HG02798 (cell line): ENCODE measurements around the gene CLPSL1.

ENCODE experiments used
- ATAC-seq: cut with Tn5 transposase; IDR thresholded peaks from one replicate; pipeline ENCODE4 v1.9.1; 2021; ENCODE audit warnings: mild to moderate bottlenecking; ENCODE audit not compliant: unreplicated experiment, poor library complexity

The CLPSL1 gene

DNA sequence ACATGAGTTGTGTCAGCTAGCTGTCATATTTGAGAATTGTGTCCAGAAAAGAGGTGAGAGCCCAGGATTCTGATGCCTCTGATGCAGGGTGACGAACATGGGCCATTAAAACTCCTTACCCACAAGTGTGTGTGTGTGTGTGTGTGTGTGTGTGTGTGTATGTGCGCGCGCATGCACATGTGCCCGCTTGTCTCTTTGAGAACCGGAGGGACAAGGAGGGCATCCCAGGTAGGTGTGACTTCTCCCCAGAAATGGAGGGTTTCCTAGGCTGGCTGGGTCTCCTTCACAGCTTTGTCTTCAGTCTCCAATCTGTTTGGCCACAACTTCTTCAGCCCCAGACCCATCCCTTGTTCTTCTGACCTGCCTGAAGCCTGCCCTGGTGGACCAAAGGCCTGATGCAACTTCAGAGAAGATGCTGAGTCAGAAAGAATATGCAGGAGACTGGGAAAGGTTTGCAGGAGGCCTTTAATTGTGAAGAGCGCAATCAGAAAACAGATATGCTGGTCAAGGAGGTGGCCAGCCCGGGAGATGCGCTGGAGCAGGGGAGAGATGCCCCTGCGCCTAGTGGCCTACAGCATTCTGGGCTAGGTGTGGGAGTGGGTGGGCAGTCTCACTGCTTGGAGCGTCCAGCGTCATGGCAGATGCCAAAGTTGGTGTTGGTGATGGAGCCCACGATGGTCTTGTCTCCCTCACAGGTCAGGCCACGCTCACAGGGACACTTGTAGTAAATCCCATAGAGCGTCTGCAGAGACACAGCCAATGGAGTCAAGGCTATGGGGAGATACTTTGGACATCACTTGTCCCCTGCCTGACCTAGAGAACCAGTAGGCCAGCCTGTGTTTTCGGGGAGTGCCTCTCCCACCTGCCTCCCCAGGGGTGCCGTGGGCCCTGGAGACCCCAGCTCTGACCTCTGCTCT, 14.0 kb downstream of the CLPSL1 start:
- no peak for ATAC-seq

DNA sequence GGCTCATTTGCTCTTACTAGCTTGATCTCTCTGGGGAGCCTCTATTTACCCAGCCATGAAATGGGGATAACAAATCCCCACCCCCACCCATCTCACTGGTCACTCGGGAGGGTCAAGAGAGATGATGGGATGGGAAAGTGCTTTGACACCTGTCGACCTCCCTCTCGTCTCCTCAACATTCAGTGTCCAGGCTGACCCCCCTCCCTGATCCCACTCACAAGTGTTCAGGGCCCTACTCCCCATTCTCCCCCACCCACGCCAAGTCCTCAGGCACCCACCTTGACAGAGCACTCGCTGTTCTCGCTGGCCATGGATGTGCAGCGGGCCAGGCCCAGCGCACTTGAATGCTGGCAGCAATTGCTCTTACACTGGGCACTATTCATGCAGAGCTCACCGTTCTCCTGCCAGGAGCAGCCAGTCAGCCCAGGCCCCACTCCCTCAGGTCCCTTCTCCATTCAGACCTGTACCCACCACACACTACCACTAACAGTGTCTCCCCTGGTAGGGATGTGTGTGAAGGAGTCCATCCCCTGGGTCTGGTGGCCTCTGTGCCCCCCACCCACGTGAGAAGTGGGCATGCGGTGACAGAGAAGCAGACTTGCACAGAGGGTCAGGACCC, 14.7 kb downstream of the CLPSL1 start:
- ATAC-seq: no peak

DNA sequence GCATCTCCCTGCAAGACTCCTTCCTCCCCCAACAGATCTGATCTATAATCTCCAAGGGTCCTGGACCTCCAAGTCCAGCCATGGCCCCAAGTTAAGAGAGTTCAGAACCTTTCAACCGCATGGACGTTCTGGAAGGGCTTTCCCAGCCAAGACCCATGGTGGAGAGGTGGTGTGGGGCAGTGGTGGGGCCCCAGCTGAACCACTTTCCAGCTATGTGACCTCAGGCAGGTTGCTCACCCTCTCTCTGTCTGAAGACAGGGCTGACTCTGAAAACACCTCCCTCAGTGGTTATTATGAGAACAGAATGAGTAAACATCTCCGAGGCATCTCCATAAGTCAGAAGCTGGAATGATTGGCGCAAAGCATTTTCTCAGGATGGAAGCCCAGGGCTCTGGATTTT, 15.4 kb downstream of the CLPSL1 start:
- ATAC-seq: no peak

- no peak for ATAC-seq
These were observed 17.2 kb downstream of the CLPSL1 start for GRCh38 chr6:35797837-35798526.

- ATAC-seq: no peak
These were observed 17.9 kb downstream of the CLPSL1 start for GRCh38 chr6:35798706-35799105.

DNA sequence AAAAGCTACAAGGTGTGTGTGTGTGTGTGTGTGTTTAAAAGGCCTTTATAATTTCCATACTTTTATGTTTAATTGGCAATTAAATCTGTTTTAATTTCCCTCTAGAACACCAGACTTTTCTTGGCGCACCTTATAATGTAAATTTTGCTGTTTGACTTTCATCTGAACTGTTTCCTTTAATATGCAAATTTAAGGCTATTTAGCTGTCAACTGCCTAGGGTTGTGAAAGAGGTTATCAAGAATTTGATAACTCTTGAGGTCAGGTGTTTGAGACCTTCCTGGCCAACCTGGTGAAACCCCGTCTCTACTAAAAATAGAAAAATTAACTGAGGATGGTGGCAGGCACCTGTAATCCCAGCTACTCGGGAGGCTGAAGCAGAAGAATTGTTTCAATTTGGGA, 20.3 kb downstream of the CLPSL1 start:
- no peak for ATAC-seq

DNA sequence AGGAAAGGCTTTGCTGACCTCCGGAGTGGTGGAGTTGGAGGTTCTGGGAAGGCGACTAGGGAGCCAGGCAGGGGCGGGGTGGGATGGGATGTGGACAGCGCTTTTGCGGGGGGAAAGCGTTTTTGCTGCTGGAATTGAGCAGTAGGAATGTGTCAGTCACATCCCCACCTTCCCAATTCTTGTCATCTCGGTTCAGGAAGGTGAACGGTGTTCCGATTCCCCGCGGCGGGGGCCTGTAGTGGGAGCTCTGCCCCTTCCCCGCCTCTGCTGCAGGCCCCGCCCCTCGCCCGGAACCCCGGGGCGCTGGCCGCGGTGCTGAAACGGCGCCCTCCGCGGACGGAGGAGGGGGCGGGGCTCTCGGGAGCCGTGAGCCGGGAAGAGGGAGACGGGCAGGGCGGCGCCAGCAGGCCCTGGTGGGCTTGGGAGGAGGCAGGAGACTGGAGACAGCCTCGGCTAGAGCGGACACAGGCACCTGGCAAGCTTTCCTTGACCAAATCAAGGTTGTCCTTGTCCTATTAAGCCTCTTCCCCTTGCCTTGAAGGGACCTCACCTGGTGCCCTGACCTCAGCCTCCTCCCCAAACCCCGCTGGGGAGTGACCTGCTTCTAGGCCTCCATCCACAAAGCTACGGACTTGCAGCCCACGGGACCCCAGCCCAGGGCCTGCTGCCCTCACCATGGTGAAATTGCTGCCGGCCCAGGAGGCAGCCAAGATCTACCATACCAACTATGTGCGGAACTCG, 24.3 kb downstream of the CLPSL1 start, which contains the start of gene LHFPL5:
Gene LHFPL5 (plus strand): TSS at position 357 of the 741 bp plus-strand sequence. CDS start 319 bp downstream, at position 676.
- ATAC-seq: no peak

GRCh38 chr6:35808688-35809087, 27.9 kb downstream of the CLPSL1 start:
- ATAC-seq: no peak

DNA sequence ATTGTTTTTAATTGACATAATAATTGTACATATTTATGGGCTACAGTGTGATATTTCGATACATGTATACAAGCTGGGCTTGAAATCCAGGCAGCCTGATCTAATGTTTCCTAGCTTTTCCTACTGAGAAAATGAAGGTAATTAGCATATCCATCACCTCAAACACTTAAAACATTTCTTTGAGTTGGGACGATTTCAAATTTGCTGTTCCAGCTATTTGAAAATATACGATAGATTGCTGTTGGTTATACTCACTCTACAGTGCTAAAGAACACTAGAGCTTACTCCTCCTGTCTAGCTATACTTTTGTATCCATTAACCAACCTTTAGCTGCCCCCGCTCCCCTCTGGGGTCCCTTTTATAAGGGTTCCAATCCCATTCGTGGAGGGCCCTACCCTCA, 29.0 kb downstream of the CLPSL1 start:
- no peak for ATAC-seq

DNA sequence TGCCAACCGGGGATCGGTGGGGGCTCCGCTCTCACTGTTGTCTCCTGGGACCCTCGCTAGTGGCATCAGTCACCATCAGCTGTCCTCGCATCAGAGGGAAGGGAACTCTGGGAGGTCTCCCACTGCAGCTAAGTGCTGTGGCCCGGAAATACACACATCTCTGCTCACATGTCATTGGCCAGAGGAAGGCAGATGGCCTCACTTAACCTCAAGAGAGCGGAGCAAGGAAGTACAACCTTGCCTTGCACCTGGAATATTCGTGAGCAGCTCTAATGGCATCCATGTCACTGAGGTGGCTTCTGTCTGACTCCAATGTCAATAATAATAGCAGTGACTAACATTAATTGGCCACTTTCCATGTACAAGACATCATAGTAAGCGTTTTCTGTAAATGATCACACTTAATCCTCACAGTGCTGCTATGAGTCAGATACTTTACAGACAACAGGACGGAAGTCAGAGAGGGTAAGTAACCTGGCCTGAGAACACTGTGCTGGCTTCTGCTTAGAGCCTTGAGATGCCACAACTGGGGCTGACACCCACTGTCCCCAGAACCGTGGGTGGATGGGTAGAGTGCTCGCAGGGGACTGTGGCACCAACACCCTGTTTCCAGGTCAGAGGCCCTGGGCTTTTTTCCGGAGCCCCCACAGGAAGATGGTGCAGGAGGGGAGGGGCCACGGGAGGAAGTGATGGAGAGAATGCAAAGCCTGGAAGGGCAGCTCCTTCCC, 30.3 kb downstream of the CLPSL1 start:
- ATAC-seq: no peak

- no peak for ATAC-seq
These were observed 30.8 kb downstream of the CLPSL1 start for GRCh38 chr6:35811699-35811995.

DNA sequence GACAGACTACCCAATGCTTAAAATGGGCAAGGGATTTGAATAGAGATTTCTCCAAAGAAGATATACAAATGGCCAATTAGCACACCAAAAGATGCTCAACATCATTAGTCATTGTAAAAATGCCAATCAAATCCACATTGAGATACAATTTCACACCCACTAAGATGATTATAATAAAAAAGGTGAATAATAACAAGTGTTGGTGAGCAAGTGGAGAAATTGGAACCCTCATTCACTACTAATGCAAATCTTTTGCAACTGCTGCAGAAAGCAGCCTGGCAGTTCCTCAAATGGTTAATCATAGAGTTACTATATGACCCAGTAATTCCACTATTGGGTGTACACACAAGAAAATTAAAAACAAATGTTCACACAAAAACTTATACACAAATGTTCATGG, 36.7 kb downstream of the CLPSL1 start:
- ATAC-seq: no peak

GRCh38 chr6:35823601-35824000, 42.8 kb downstream of the CLPSL1 start:
- ATAC-seq: no peak

DNA sequence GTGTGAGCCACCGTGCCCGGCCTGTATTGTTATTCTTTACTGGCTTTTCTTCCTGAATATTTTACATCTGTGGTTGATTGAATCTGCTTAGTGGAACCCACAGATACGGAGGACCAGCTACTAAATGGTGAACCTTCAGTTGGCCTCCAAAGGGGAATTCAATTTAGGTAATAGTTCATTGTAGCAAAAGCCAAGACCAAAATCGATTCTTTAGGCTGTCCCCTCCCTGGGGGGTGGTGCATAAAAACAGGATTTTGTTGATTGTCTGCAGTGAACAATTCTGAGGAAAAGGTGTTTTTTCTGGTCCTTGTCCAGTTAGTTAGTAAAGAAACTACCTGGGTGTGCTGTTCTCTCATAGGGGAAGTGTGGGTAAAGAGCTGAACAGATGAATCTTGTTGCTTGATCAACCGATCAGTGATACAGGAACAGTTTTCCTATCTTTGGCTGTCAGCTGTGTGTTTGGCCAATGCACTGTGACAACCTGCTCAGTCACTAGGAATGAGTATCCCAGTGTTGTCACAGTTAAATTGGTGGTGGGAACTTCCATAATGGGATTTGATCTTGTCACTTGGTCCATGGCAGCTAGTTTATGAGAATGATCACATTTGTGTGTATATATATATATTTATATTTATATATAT, 43.9 kb downstream of the CLPSL1 start:
- no peak for ATAC-seq

- no peak for ATAC-seq
These were observed 48.5 kb downstream of the CLPSL1 start for GRCh38 chr6:35829306-35829705.

GRCh38 chr6:35831257-35832007, 50.6 kb downstream of the CLPSL1 start:
- no peak for ATAC-seq

- ATAC-seq: no peak
These were observed 52.7 kb downstream of the CLPSL1 start for GRCh38 chr6:35833536-35833935.
